ENCODE measurements around the gene PRDM16. TPM values are rescaled to one million over a fixed set of nuclear protein-coding genes. Genes with fewer than 3 reads are reported as not detected.
A peak's percentile ranks its signal among the peaks of the same experiment; 100 is the strongest.

Gene PRDM16
- total RNA-seq, 1 experiment from 2014 or later = 0.17 TPM

- Histone ChIP-seq H3T11ph (ENCODE audit: low read length) (no peak overlapping the region), H4K8ac (replicated peaks; ENCODE audit: insufficient read length, low read depth, low read length) (no peak overlapping the region), H3K4ac (ENCODE audit: low read depth, low read length) (no peak overlapping the region), H2BK20ac (ENCODE audit: low read depth, low read length, poor library complexity, severe bottlenecking) (no peak overlapping the region), H4K5ac (ENCODE audit: insufficient read length, low read depth, low read length) (no peak overlapping the region), H4K91ac (ENCODE audit: insufficient read length, low read depth, low read length) (no peak overlapping the region), H3K4me1 (ENCODE audit: insufficient read depth, low read length) (no peaks in the 10 kb centered on the region), H2BK120ac (ENCODE audit: low read depth, low read length, poor library complexity, severe bottlenecking) (no peak overlapping the region), H2BK12ac (ENCODE audit: insufficient read length, low read depth, low read length) (no peak overlapping the region), H2BK15ac (ENCODE audit: low read depth, low read length) (no peak overlapping the region), H2BK5ac (ENCODE audit: insufficient read length, low read length) (no peak overlapping the region), H2AK5ac (ENCODE audit: insufficient read length, low read length) (no peak overlapping the region), H3K14ac (ENCODE audit: insufficient read depth, low read length) (no peak overlapping the region), H3K4me2 (ENCODE audit: insufficient read depth, insufficient read length, low read length) (no peak overlapping the region), H2AFZ (ENCODE audit: low read length) (no peak overlapping the region), H3K79me1 (ENCODE audit: insufficient read depth, low read depth, low read length, poor library complexity, severe bottlenecking) (no peaks in the 10 kb centered on the region), H3K23me2 (ENCODE audit: insufficient read length, low read depth, low read length, poor library complexity, severe bottlenecking) (no peaks in the 10 kb centered on the region), H3K27me3 (ENCODE audit: insufficient read depth, low read length) (no peaks in the 10 kb centered on the region), H3K9ac (ENCODE audit: extremely low read depth, insufficient read length, low read length) (no peak overlapping the region), H4K20me1 (ENCODE audit: control insufficient read depth, insufficient read depth, insufficient read length) (no peaks in the 10 kb centered on the region), H3K56ac (ENCODE audit: insufficient read length, low read depth, low read length) (no peak overlapping the region), H3K23ac (ENCODE audit: insufficient read length, low read depth, low read length) (no peak overlapping the region), H3K18ac (ENCODE audit: insufficient read length, low read depth, low read length) (no peak overlapping the region), H3K27ac (ENCODE audit: insufficient read length, low read depth, low read length) (no peak overlapping the region), H3K9me3 (ENCODE audit: control insufficient read depth, low read depth, low read length) (no peaks in the 10 kb centered on the region), H3K79me2 (ENCODE audit: insufficient read depth, low read length) (no peaks in the 10 kb centered on the region)
- H3K27ac Mint-ChIP-seq = peak overlapping the region in 1 of 3 experiments; percentile 40; a peak in 1 of 7 replicates
- TF ChIP-seq CTCF (conservative IDR thresholded peaks at IDR 0.05) = no peak
- WGBS (ENCODE audit: extremely low coverage, insufficient read length, low lambda C conversion rate) = no CpG with 5 or more reads among the region's 12 CpGs
- H3K4me1 Mint-ChIP-seq = peaks cover 0 to 7% of the 10 kb centered on the region in 2 experiments; a peak in 3 of 4 replicates
- H3K36me3 Mint-ChIP-seq (ENCODE audit: insufficient read depth in 1 of 3, low read depth in 3 of 3) = no peaks in the 10 kb centered on the region
- H3K9me3 Mint-ChIP-seq = no peaks in the 10 kb centered on the region
- no peaks in the 10 kb centered on the region; the same call in 1 of the 2 replicates for H3K27me3 Mint-ChIP-seq (ENCODE audit: low read depth)
- H3K4me3 Mint-ChIP-seq = no peak overlapping the region
- DNase-seq = no peak
Observed at GRCh38 chr1:3329640-3330281, 260.8 kb downstream of the PRDM16 start.

All from H9 (cell line).